ENCODE measurements around the gene CLRN1.
A peak's percentile ranks its signal among the peaks of the same experiment; 100 is the strongest.

The CLRN1 gene, protein sequence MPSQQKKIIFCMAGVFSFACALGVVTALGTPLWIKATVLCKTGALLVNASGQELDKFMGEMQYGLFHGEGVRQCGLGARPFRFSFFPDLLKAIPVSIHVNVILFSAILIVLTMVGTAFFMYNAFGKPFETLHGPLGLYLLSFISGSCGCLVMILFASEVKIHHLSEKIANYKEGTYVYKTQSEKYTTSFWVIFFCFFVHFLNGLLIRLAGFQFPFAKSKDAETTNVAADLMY

DNA sequence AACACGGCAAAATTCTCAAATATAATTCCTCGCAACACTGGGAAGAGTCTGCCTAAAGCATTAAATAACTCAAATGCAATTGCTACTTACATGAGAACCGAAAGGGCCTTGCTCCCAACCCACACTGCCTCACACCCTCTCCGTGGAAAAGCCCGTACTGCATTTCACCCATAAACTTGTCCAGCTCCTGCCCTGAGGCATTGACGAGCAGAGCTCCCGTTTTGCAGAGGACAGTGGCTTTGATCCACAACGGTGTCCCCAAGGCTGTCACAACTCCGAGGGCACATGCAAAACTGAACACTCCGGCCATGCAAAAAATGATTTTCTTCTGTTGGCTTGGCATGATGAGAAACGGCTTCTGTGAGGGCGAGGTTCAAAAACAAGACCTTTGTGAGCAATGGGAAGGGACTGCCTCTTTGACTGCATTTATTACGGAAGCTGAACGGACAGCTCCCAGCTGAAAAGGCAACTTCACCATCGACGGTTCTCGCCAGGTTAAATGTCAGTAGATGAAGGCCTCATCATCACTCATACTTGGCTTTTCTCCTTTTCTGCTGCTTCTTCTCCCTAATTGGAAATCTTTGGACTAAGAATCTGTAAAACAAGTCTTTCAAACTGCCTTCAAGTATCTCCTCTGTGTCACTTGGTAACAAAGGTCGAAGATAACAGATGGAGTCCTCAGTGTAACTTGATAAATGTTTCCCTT, at the start of gene CLRN1:
TSS of gene CLRN1 (minus strand) at position 362 of the 706 bp plus-strand sequence. CDS start at position 343, 19 bp downstream.
- no peaks in the 10 kb centered on the region for H3K4me1 Mint-ChIP-seq
- ATAC-seq: no peak

DNA sequence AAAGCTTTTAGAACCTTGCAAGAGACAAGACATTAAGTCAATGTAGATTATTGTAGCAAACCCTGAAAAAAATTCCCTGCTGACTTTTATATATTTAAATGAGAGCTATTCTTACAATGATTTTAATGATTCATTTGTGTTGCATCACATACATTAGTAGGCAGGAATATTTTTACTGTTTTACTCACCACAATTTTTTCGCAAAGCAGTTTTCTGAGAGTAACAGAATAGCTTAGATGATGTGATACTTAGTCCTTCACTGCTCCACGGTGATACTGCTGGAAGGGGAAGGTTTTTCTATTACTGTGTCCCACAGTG, 43.9 kb upstream of the CLRN1 start:
- ATAC-seq: no peak

More for the DNA sequence above, at the start of gene CLRN1:
- Mint-ChIP-seq H3K9me3 (no peaks in the 10 kb centered on the region), H3K36me3 (no peaks in the 10 kb centered on the region), H3K4me3 (no peak within 1 kb of the TSS), H3K27ac (no peak within 1 kb of the TSS), H3K27me3 (peaks cover 18% of the 10 kb centered on the region)

DNA sequence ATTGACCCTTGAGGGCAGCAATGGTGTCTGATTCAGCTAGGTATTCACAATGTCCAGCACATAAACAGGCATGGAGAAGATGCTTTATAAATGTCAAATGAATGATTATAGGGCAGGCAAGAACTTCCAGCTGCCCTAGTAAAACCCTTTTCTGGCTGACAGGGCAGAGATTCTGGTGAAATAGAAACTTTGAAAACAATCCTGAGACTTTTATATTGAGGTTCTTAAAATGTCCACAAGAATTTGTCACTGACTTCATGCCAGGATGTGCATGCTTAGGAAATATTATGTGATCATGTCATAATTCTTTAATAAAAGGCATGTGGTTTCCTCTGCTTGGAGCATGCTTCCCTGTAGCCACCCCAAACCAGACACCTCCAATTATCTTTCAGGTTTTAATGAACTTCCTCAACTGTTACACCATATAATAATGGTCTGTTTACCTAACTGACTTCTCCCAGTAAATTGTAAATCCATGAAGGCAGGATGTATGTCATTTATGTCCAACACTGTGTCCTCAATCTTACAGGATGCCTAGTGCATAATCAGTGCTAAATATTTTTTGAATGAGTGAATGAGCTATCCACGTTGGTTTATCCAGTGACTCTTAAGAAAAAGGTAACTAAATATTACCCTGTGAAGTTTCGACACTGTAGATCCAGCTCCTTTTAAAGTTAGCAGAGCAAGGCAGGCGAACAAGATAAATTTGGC, 43.4 kb upstream of the CLRN1 start:
- Mint-ChIP-seq H3K9me3 (no peaks in the 10 kb centered on the region), H3K4me1 (no peaks in the 10 kb centered on the region), H3K4me3 (no peak overlapping the region), H3K27me3 (no peaks in the 10 kb centered on the region), H3K36me3 (no peaks in the 10 kb centered on the region), H3K27ac (no peak overlapping the region)
- no peak for ATAC-seq

More for the DNA sequence above, 43.9 kb upstream of the CLRN1 start:
- no peaks in the 10 kb centered on the region for H3K4me1 Mint-ChIP-seq
- no peaks in the 10 kb centered on the region for H3K9me3 Mint-ChIP-seq
- no peak overlapping the region for H3K4me3 Mint-ChIP-seq
- no peaks in the 10 kb centered on the region for H3K27me3 Mint-ChIP-seq
- no peaks in the 10 kb centered on the region for H3K36me3 Mint-ChIP-seq
- H3K27ac Mint-ChIP-seq: no peak overlapping the region

DNA sequence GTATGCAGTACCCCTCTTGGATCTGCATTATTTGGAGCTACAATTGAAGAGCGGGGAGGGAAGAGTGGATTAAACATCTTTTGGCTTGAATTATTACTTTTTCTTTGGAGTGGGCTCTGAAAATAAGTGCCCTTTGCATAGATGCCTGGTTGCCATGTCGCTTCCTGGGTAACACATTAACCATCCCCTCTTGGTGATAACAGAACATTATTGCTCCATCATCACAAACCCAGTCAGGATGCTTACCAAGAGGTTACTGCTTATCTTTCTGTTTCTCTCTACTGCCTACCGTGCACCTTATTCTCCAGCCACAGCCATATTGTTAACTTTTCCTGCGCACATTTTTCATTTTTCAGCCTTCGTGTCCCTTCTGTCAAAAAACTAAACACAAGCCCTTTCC, 42.7 kb upstream of the CLRN1 start:
- Mint-ChIP-seq H3K27me3 (no peaks in the 10 kb centered on the region), H3K9me3 (no peaks in the 10 kb centered on the region), H3K36me3 (no peaks in the 10 kb centered on the region), H3K4me3 (no peak overlapping the region), H3K27ac (no peak overlapping the region), H3K4me1 (no peaks in the 10 kb centered on the region)
- no peak for ATAC-seq

DNA sequence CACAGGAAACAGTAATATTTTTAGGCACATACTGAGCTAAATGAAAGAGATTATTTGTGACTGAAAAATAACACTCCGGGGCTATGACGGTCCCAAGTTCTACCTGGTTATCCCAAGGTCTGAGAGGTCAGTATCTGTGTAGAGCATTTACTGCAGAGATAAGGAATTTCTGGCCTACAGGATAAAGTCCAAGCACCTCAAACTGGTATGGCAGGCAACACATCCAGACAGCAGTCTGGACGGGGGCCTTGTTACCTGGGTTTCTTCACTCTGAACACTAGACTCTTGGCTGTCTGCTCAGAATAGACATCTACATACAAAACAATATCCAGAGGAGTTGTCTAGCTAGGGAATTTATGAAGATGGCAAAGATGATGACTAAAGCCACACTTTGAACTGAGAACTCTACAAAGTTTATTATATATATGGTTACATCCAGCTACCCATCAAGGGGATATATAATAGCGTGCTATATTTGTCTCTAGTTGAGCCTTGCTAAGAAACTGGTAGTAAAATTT, 42.0 kb upstream of the CLRN1 start:
- Mint-ChIP-seq H3K27ac (no peak overlapping the region), H3K9me3 (no peaks in the 10 kb centered on the region), H3K36me3 (no peaks in the 10 kb centered on the region), H3K4me3 (no peak overlapping the region), H3K4me1 (no peaks in the 10 kb centered on the region), H3K27me3 (no peaks in the 10 kb centered on the region)
- ATAC-seq: peak; percentile 4

DNA sequence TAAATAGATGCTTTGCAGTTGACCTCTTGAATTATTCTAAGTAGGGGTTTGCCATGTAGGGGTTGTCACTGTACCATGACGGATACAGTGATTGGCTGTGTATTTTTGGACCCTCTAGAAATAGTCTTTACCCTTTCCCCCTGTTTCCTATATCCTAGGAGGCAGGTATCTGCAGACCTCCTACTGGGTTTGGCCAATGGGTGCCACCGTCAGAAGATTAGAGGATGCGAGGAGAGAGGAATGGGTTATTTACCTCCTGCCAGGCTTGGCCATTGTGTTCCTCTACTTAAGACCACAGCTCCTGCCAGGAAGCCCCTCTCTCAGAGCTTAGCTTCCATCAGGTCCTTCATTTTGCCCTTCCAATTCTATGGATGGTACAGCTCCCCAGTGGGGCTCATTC, 40.2 kb upstream of the CLRN1 start:
- Mint-ChIP-seq H3K36me3 (no peaks in the 10 kb centered on the region), H3K9me3 (no peaks in the 10 kb centered on the region), H3K4me3 (no peak overlapping the region), H3K4me1 (no peaks in the 10 kb centered on the region), H3K27me3 (no peaks in the 10 kb centered on the region), H3K27ac (no peak overlapping the region)
- no peak for ATAC-seq

DNA sequence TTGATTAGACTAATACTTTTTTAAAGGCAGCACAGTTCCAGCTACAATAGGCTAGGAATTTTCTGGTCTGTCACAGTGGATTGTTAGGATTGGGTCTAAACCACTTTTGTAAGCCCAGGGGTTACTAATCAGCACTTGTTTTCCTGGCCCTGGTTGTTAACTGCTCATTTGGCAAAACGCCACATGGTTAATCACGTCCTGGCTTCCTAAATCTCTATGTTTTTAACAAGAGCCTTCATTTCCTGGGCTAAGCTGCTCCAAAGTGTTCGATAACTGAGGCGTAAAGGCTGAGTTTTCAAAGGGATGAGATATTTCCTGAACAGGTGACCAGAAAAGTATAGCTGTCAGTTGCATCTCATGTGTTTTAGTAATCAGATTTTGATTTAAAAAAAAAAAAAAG, 38.9 kb upstream of the CLRN1 start:
- Mint-ChIP-seq H3K4me3 (no peak overlapping the region), H3K27ac (no peak overlapping the region), H3K36me3 (no peaks in the 10 kb centered on the region), H3K27me3 (no peaks in the 10 kb centered on the region), H3K4me1 (no peaks in the 10 kb centered on the region), H3K9me3 (no peaks in the 10 kb centered on the region)
- ATAC-seq: no peak

DNA sequence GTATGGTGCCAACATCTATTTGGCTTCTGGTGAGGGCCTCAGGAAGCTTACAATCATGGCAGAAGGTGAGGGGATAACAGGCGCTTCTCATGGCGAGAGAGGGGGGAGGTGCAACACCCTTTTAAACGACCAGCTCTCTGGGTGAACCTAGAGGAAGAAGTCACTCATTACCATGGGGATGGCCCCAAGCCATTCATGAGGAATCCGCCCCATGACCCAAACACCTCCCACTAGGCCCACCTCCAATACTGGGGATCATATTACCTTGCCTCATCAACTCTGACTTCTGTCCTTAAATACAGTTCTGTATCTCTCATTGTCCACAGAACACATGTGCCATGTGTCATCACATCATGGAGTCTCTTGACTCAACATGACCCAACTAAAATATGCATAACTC, 37.5 kb upstream of the CLRN1 start:
- H3K9me3 Mint-ChIP-seq: no peaks in the 10 kb centered on the region
- ATAC-seq: no peak

DNA sequence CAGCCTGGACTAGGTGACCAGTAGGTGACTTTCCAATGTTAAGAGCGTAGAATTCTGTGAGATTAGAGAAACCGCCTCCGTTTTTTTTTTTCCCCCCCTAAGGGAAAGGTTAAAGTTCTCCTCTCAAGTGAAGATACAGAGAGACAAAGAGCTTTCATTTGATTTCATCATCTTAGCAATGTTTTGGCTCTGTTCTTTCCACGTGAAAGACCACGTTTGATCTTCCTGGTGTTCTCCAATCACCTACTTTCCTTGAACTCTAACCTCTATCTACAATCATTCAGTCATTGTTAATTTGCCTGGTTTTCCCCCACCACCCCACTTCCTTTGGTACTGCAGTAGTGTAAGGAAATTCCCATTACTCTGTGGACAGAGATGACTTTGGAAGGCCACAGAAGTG, 36.9 kb upstream of the CLRN1 start:
- H3K27ac Mint-ChIP-seq: no peak overlapping the region
- peaks cover 10% of the 10 kb centered on the region for H3K27me3 Mint-ChIP-seq
- H3K4me3 Mint-ChIP-seq: no peak overlapping the region
- no peaks in the 10 kb centered on the region for H3K36me3 Mint-ChIP-seq
- no peaks in the 10 kb centered on the region for H3K9me3 Mint-ChIP-seq
- ATAC-seq: no peak
- no peaks in the 10 kb centered on the region for H3K4me1 Mint-ChIP-seq

More for the DNA sequence above, 37.5 kb upstream of the CLRN1 start:
- H3K4me3 Mint-ChIP-seq: no peak overlapping the region
- no peaks in the 10 kb centered on the region for H3K4me1 Mint-ChIP-seq
- no peak overlapping the region for H3K27ac Mint-ChIP-seq
- no peaks in the 10 kb centered on the region for H3K36me3 Mint-ChIP-seq
- peaks cover 10% of the 10 kb centered on the region for H3K27me3 Mint-ChIP-seq

DNA sequence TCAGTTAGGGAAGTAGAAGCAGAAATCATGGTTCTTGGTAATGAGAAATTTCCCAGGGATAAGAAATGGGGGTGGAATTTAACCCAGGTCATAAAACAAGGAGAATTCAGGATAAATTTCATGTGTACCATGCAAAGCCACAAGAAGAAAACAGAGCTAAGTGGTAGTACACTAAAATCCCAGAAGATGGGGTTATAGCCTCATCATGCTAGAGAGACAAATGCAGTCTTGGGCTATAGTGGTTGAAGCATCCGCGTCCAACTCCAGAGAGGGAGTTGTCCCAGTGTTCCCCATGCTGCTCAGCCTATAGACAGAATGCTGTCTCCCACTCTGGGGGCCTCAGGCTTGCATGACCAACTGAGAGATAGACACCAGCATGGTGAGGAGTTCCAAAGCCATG, 36.2 kb upstream of the CLRN1 start:
- H3K27me3 Mint-ChIP-seq: peaks cover 10% of the 10 kb centered on the region
- ATAC-seq: no peak
- H3K9me3 Mint-ChIP-seq: no peaks in the 10 kb centered on the region
- H3K36me3 Mint-ChIP-seq: no peaks in the 10 kb centered on the region
- H3K4me3 Mint-ChIP-seq: no peak overlapping the region
- no peak overlapping the region for H3K27ac Mint-ChIP-seq
- H3K4me1 Mint-ChIP-seq: no peaks in the 10 kb centered on the region

DNA sequence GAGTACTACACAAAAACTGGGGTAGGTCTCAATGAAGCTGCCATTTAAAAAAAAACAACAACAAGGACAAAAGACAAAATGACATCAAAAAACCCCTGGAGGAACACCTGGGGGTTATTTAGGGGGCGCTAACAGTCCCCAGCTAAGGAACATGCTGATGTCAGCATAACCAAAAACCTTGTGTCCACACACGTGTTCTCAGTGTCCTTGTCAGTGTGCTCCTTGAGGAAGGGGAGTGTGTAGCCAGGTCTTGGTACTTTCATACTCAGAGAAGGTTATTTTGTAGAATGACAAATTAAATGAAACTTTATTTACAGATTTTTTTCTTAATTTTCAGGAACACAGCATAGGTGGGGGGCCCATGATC, 31.2 kb upstream of the CLRN1 start:
- H3K36me3 Mint-ChIP-seq: no peaks in the 10 kb centered on the region
- no peaks in the 10 kb centered on the region for H3K9me3 Mint-ChIP-seq
- H3K4me3 Mint-ChIP-seq: no peak overlapping the region
- H3K27ac Mint-ChIP-seq: no peak overlapping the region
- no peaks in the 10 kb centered on the region for H3K4me1 Mint-ChIP-seq
- ATAC-seq: no peak
- peaks cover 10% of the 10 kb centered on the region for H3K27me3 Mint-ChIP-seq

DNA sequence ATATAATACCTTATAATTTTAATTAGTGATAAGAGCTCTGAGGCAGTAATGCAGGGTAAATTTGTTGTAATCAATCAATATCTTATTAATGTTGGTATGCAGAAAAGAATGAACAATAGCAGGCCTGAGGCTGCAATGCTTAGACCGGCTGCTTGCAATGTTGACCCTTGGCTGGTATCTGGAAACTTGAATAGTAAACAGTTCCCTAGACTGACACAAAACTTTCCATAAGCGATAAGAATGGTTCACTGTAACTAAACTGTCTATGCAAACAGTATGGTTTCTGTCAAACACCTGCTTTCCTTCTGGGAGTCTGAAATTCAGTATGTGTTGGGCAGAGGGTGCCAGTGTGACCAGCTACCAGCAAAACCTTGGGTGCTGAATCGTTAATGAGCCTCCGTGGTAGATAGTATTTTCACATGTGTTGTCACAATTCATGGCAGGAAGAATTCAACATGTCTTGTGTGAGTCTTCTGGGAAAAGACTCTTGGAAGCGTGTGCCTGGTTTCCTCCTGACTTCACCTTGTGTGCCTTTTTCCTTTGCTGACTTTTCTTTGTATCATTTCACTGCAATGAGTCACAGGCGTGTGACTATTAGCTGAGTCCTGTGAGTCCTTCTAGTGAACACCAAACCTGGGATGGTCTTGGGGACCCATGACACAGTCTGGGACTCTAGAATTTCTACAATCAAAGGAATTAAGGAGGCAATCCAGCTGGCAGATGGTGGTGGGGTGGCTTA, 30.7 kb upstream of the CLRN1 start:
- Mint-ChIP-seq H3K36me3 (no peaks in the 10 kb centered on the region), H3K9me3 (no peaks in the 10 kb centered on the region), H3K4me3 (no peak overlapping the region), H3K27me3 (peaks cover 10% of the 10 kb centered on the region), H3K4me1 (no peaks in the 10 kb centered on the region), H3K27ac (no peak overlapping the region)
- peak; percentile 36 for ATAC-seq

DNA sequence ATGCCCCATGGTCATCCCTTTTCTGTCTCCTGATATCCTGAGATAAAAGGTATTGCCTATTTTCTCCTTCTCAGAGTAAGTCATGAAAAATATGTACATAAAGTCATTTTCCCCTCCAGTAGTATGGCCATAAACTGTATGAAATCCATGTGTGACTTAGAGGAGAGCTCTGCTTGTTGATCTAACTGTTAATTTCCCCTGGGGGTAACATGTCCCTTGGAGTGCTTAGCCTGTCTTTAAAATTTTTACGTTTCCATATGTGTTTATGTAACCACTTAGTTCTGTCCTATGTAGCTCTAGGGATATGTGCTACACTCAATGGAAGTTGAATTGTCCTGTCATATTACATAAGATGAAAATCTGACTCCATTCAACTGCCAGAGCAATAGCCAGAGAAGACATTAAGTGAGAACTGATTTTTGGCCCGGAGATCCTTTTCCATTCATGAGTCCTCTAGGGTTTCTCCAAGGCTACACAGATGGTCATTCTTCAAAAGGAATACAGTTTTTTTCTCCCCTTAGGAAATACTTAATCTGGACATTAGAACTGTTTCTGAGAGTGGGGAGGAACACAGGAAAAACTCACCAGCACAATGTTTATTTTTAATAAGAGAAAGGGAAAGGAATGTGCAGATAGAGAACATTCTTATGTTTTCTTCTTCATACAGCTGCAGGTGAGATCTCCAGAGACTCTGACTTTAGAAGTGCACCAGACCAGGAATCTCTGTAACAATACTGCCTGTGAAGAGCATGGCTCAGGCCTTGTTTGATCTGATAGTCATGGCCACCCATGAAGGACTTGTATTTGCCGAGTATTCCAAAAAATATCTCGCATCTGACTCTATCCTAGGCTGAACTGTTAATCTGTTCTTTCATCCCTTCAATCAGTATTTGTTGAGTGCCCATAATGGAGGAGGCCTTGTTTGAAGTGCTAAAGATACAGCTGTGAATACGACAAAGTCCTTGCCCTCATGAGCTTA, 29.8 kb upstream of the CLRN1 start:
- peaks cover 5% of the 10 kb centered on the region for H3K9me3 Mint-ChIP-seq
- no peaks in the 10 kb centered on the region for H3K4me1 Mint-ChIP-seq
- no peaks in the 10 kb centered on the region for H3K36me3 Mint-ChIP-seq
- peaks cover 18% of the 10 kb centered on the region for H3K27me3 Mint-ChIP-seq
- no peak overlapping the region for H3K27ac Mint-ChIP-seq
- no peak overlapping the region for H3K4me3 Mint-ChIP-seq
- no peak for ATAC-seq

DNA sequence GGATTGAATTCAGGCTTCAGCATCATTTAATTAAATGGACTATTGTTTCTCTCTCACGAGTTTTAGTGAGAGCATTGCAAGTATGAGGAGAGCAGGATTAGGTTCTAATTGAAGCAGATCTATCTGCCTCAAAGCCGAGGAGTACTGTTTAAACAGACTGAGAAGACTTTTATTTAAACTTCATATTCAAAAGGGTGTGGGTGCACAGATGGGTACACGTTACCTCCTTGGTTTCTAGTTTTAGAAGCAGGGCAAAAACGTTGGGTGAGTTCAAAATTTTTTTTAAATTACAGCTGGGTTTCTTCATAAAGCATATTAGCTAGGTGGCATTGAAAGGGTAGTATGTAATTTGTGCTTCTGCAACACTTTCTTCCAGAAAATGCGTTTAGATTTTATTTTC, 26.5 kb upstream of the CLRN1 start:
- ATAC-seq: no peak
- peaks cover 9% of the 10 kb centered on the region for H3K27me3 Mint-ChIP-seq
- H3K4me3 Mint-ChIP-seq: no peak overlapping the region
- H3K4me1 Mint-ChIP-seq: no peaks in the 10 kb centered on the region
- H3K36me3 Mint-ChIP-seq: no peaks in the 10 kb centered on the region
- peaks cover 5% of the 10 kb centered on the region for H3K9me3 Mint-ChIP-seq
- no peak overlapping the region for H3K27ac Mint-ChIP-seq

Data from stimulated activated memory B cell treated with anti-CD40 and anti-IgM and Interleukin-4, amounts not matched to agents 10 μg/mL and 1 μg/mL and 100 μg/mL, for 72 hours (primary cell).